K562 (cell line): Measurements from ENCODE around the gene RNF13. TPM values are rescaled to one million over a fixed set of nuclear protein-coding genes. Genes with fewer than 3 reads are reported as not detected.

Experiments used
- ATAC-seq: fragments of 200-7000 bp; cut with Tn5 transposase; 3 replicates; pipeline ENCODE4 v1.9.1; 2020; ENCODE audit warnings: moderate library complexity
- BruUV-seq: library from RNA; stranded (reverse); fragments of 400-500 nt; replicated peaks from 2 replicates; lab custom pipeline; 2021; lab: Mats Ljungman, UMichigan
- CTCF ChIA-PET: fragments of 300-600 bp; formaldehyde crosslinking; extraction: SDS; loops from one replicate; lab custom pipeline; 2021; ENCODE audit warnings: low intra/inter-chr PET ratio; lab: Yijun Ruan, JAX
- POLR2A ChIA-PET: fragments of 300-600, 350-650 bp; sonication (Branson Sonifier 250); formaldehyde crosslinking; extraction: SDS; loops from one replicate; lab custom pipeline; 2021; ENCODE audit warnings: antibody characterized with exemption, inconsistent platforms; lab: Yijun Ruan, JAX
- DNase-seq, 4 experiments: peaks; one replicate each; pipeline versions ENCODE4 v3.0.0 to v3.0.0-alpha.2; 2011 to 2018; ENCODE audit warnings: low spot score in 3 of 4, mixed read lengths in 3 of 4; ENCODE audit errors: extremely low read depth in 1 of 4
- FAIRE-seq: peaks from 2 replicates; lab custom pipeline; 2011; peaks lifted over from hg19 to GRCh38; lab: Jason Lieb, UNC
- H2AFZ ChIP-seq: 2 replicates; pipeline ENCODE4 v1.6.0; 2011; ENCODE audit warnings: low read depth, low read length, control low read depth, inconsistent platforms
- H3K27ac ChIP-seq: fragments of 200-600 bp; 3 replicates; pipeline ENCODE4 v1.8.0; 2011; ENCODE audit warnings: low read depth, mild to moderate bottlenecking, control low read depth, inconsistent platforms, low read length, moderate library complexity, mixed read lengths; ENCODE audit errors: extremely low read depth
- H3K27me3 ChIP-seq, 2 experiments: fragments of 300-600 bp in 1 of 2; 2 replicates in 1 of 2; 3 replicates in 1 of 2; pipeline versions ENCODE4 v1.6.0 to v1.8.0; 2011; ENCODE audit warnings: inconsistent platforms in 2 of 2, low read length in 2 of 2, mild to moderate bottlenecking in 1 of 2, mixed read lengths in 1 of 2, moderate library complexity in 1 of 2; ENCODE audit not compliant: control insufficient read depth in 2 of 2, insufficient read depth in 2 of 2
- H3K36me3 ChIP-seq: fragments of 300-600 bp; 3 replicates; pipeline ENCODE4 v1.8.0; 2011; ENCODE audit warnings: mild to moderate bottlenecking, low read length, inconsistent platforms; ENCODE audit not compliant: control insufficient read depth, insufficient read depth
- H3K4me1 ChIP-seq, 2 experiments: fragments of 200-600 bp in 1 of 2; replicated peaks in 1 of 2; 2 replicates in 1 of 2; 3 replicates in 1 of 2; pipeline versions ENCODE4 v1.5.1 to v1.8.0; 2011; ENCODE audit warnings: inconsistent platforms in 2 of 2, low read length in 2 of 2, mild to moderate bottlenecking in 1 of 2, mixed read lengths in 1 of 2, moderate library complexity in 1 of 2; ENCODE audit not compliant: control insufficient read depth in 2 of 2, insufficient read depth in 2 of 2
- H3K4me2 ChIP-seq: 2 replicates; pipeline ENCODE4 v1.6.1; 2011; ENCODE audit warnings: low read length, control low read depth, inconsistent platforms, mixed read lengths; ENCODE audit not compliant: insufficient read depth
- H3K4me3 ChIP-seq: fragments of 200-600 bp; sonication (generic), shearing (Covaris generic); 2 replicates; pipeline ENCODE4 v1.5.1; 2016; ENCODE audit warnings: control low read depth, inconsistent platforms
- H3K79me2 ChIP-seq: fragments of 200-600 bp; 3 replicates; pipeline ENCODE4 v1.8.0; 2011; ENCODE audit warnings: low read length, inconsistent platforms; ENCODE audit not compliant: control insufficient read depth, insufficient read depth
- H3K9ac ChIP-seq, 2 experiments: 2 replicates each; pipeline versions ENCODE4 v1.6.0 to v1.6.1; 2011; ENCODE audit warnings: low read depth in 2 of 2, low read length in 2 of 2, control low read depth in 1 of 2, inconsistent platforms in 1 of 2, mild to moderate bottlenecking in 1 of 2, mixed read lengths in 1 of 2; ENCODE audit not compliant: insufficient read depth in 1 of 2
- H3K9me1 ChIP-seq: one replicate; pipeline ENCODE4 v1.6.0; 2011; ENCODE audit warnings: inconsistent platforms, mild to moderate bottlenecking, low read length, moderate library complexity; ENCODE audit not compliant: control insufficient read depth, insufficient read depth
- H3K9me3 ChIP-seq: replicated peaks from 2 replicates; pipeline ENCODE4 v1.5.1; 2011; ENCODE audit warnings: low read depth, low read length, inconsistent platforms; ENCODE audit not compliant: control insufficient read depth, insufficient read depth
- H4K20me1 ChIP-seq: replicated peaks from 2 replicates; pipeline ENCODE4 v1.6.1; 2011; ENCODE audit warnings: low read length, inconsistent platforms, mixed read lengths; ENCODE audit not compliant: control insufficient read depth, insufficient read depth
- EP300 ChIP-seq: IDR thresholded peaks from 2 replicates; pipeline ENCODE4 v1.6.1; 2012; ENCODE audit warnings: low read length, improper control_type of control experiment
- FIP1L1 ChIP-seq: fragments of 200-400 bp; formaldehyde crosslinking; IDR thresholded peaks from 2 replicates; pipeline ENCODE4 v1.6.1; 2018; ENCODE audit warnings: mild to moderate bottlenecking, low read depth, low read length; ENCODE audit not compliant: poor library complexity, severe bottlenecking
- GABPA ChIP-seq: fragments of 200-800 bp; sonication (Bioruptor generic); conservative IDR thresholded peaks from 2 replicates; pipeline ENCODE4 v1.6.1; 2016; ENCODE audit warnings: low read depth, missing genetic modification characterization, missing compliant biosample characterization
- KLF1 ChIP-seq: fragments of 450-650 bp; IDR thresholded peaks from 2 replicates; pipeline ENCODE4 v1.6.1; 2016; ENCODE audit warnings: missing genetic modification characterization, missing compliant biosample characterization
- LARP7 ChIP-seq: fragments of 450-650 bp; IDR thresholded peaks from 2 replicates; pipeline ENCODE4 v1.6.1; 2016
- NCOA2 ChIP-seq, 2 experiments: fragments of 450-650 bp; IDR thresholded peaks; 2 replicates each; pipeline ENCODE4 v1.6.1; 2018; ENCODE audit warnings: mild to moderate bottlenecking in 2 of 2, moderate library complexity in 1 of 2; ENCODE audit not compliant: partially characterized antibody in 2 of 2
- NR1H2 ChIP-seq: sonication (generic); formaldehyde crosslinking; IDR thresholded peaks from 2 replicates; pipeline ENCODE4 v1.4.0; 2020; ENCODE audit warnings: mild to moderate bottlenecking, missing genetic modification reagents
- RBM17 ChIP-seq: fragments of 200-400 bp; formaldehyde crosslinking; IDR thresholded peaks from 2 replicates; pipeline ENCODE4 v1.6.1; 2017; ENCODE audit warnings: low read depth, mild to moderate bottlenecking, low read length, borderline replicate concordance
- SIN3B ChIP-seq: fragments of 450-650 bp; IDR thresholded peaks from 2 replicates; pipeline ENCODE4 v1.6.1; 2017; ENCODE audit warnings: low read depth, mild to moderate bottlenecking, moderate library complexity
- SIX5 ChIP-seq, 2 experiments: IDR thresholded peaks; 2 replicates each; pipeline ENCODE4 v1.6.1; 2011; ENCODE audit warnings: low read length in 2 of 2, borderline replicate concordance in 1 of 2, low read depth in 1 of 2, mild to moderate bottlenecking in 1 of 2, moderate library complexity in 1 of 2; ENCODE audit not compliant: insufficient read depth in 1 of 2
- SNIP1 ChIP-seq: fragments of 450-650 bp; IDR thresholded peaks from 2 replicates; pipeline ENCODE4 v1.7.1; 2017; ENCODE audit warnings: low read depth, mild to moderate bottlenecking
- SP1 ChIP-seq: sonication (generic); formaldehyde crosslinking; IDR thresholded peaks from 2 replicates; pipeline ENCODE4 v1.8.1; 2022; ENCODE audit warnings: mild to moderate bottlenecking, missing genetic modification reagents
- WGBS: fragments of 100-300 bp; shearing (Covaris generic); methylation state at CpG from one replicate; pipeline ENCODE4 v1.1.6; 2016; ENCODE audit warnings: low coverage, mixed read lengths; ENCODE audit not compliant: insufficient coverage; ENCODE audit errors: missing lambda C conversion rate; 5-methylcytosine and 5-hydroxymethylcytosine counted together
- in situ Hi-C: fragments of 300-500 bp; cut with MboI; formaldehyde crosslinking; loops from 4 replicates; pipeline ENCODE4 v1.15.0; 2018; ENCODE audit warnings: inconsistent platforms, mixed read lengths
- intact Hi-C: fragments of 100-400 bp; cut with micrococcal nuclease; formaldehyde crosslinking; loops from 2 replicates; pipeline ENCODE4 v1.14.2; 2022
- polyA plus RNA-seq, 8 experiments: library from polyadenylated mRNA; depleted of rRNA in 4 of 8; stranded (reverse) in 5 of 8; unstranded in 3 of 8; fragments of >200 nt; fragmentation: Nextera tagmentation in 2 of 8; fragmentation: Illumina TruSeq in 1 of 8; extraction: Ambion mirVana in 2 of 8; extraction: Trizol in 1 of 8; gene quantifications; 2 replicates each; pipeline versions ENCODE4 v1.2.1 to v1.2.3, GENCODE V29; 2011 to 2014; ENCODE audit warnings: inconsistent platforms in 1 of 8, missing spikeins in 1 of 8
- total RNA-seq, 7 experiments: library from RNA; depleted of rRNA in 6 of 7; stranded (reverse); fragments of >200 nt in 6 of 7; fragmentation: Illumina TruSeq in 2 of 7; extraction: Trizol in 2 of 7; gene quantifications; 2 replicates each; pipeline versions ENCODE4 v1.2.1 to v1.2.3, GENCODE V29; 2011 to 2021; ENCODE audit warnings: low replicate concordance in 1 of 7
- TF ChIP-seq, protein P1 (sequence below): fragments of 450-650 bp; IDR thresholded peaks from 2 replicates; pipeline ENCODE4 v1.6.1; 2017; ENCODE audit warnings: antibody characterized with exemption, mild to moderate bottlenecking
- TF ChIP-seq, protein P2 (sequence below): fragments of 450-650 bp; IDR thresholded peaks from 2 replicates; pipeline ENCODE4 v1.6.1; 2018; ENCODE audit warnings: mild to moderate bottlenecking, low read depth; ENCODE audit not compliant: partially characterized antibody
- TF ChIP-seq, protein P3 (sequence below): fragments of 250-450 bp; sonication (Bioruptor Pico); IDR thresholded peaks from 2 replicates; pipeline ENCODE4 v1.5.1; 2021; ENCODE audit warnings: mild to moderate bottlenecking

Gene RNF13
- total and polyA plus RNA-seq, 9 of the 15 experiments (the other 6 are each of a cell fraction or from before 2014, with no cell fraction given) = 12.7 to 35.8 (median 18.9) TPM

DNA sequence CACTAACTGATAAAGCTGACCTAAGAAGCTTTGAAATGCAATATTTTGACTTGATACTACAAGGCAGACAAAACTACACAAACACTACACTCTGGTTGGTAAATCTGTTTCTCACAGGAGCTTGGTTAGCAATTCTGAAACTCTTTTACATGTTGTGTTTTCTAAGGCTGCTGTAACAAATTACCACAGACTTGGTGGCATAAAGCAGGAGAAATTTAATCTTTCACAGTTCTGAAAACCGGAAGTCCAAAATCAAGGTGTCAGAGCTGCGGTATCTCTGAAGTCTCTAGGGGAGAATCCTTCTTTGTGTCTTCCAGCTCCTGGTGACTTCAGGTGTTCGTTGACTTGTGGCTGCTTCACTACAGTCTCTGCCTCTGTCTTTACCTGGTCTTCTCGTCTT lies 170.6 kb downstream of the RNF13 start (continued):
- TF ChIP-seq, protein P1, sequence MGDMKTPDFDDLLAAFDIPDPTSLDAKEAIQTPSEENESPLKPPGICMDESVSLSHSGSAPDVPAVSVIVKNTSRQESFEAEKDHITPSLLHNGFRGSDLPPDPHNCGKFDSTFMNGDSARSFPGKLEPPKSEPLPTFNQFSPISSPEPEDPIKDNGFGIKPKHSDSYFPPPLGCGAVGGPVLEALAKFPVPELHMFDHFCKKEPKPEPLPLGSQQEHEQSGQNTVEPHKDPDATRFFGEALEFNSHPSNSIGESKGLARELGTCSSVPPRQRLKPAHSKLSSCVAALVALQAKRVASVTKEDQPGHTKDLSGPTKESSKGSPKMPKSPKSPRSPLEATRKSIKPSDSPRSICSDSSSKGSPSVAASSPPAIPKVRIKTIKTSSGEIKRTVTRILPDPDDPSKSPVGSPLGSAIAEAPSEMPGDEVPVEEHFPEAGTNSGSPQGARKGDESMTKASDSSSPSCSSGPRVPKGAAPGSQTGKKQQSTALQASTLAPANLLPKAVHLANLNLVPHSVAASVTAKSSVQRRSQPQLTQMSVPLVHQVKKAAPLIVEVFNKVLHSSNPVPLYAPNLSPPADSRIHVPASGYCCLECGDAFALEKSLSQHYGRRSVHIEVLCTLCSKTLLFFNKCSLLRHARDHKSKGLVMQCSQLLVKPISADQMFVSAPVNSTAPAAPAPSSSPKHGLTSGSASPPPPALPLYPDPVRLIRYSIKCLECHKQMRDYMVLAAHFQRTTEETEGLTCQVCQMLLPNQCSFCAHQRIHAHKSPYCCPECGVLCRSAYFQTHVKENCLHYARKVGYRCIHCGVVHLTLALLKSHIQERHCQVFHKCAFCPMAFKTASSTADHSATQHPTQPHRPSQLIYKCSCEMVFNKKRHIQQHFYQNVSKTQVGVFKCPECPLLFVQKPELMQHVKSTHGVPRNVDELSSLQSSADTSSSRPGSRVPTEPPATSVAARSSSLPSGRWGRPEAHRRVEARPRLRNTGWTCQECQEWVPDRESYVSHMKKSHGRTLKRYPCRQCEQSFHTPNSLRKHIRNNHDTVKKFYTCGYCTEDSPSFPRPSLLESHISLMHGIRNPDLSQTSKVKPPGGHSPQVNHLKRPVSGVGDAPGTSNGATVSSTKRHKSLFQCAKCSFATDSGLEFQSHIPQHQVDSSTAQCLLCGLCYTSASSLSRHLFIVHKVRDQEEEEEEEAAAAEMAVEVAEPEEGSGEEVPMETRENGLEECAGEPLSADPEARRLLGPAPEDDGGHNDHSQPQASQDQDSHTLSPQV = no peak
- TF ChIP-seq, protein P2, sequence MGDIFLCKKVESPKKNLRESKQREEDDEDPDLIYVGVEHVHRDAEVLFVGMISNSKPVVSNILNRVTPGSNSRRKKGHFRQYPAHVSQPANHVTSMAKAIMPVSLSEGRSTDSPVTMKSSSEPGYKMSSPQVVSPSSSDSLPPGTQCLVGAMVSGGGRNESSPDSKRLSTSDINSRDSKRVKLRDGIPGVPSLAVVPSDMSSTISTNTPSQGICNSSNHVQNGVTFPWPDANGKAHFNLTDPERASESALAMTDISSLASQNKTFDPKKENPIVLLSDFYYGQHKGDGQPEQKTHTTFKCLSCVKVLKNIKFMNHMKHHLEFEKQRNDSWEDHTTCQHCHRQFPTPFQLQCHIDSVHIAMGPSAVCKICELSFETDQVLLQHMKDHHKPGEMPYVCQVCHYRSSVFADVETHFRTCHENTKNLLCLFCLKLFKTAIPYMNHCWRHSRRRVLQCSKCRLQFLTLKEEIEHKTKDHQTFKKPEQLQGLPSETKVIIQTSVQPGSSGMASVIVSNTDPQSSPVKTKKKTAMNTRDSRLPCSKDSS = no peak
- TF ChIP-seq SP1 (CRISPR knock-in tag) = no peak
- no peak for TF ChIP-seq SIN3B

DNA sequence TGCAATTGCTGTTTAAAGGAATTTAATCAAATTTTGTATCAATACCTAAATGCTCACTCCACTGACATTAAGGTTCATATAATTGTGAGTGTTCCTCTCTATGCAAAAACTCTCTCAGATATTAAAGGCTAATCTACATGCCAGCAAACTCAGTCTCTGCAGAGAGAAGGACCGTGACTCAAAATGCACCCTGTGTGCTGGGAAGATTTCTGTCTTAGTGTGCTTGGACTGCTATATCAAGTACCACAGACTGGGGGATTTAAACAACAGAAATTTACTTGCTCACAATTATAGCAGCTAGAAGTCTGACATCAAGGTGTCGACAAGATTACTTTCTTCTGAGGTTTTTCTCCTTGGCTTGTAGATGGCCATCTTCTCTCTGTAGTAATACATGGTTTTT lies 176.3 kb downstream of the RNF13 start:
- H3K4me3 ChIP-seq = no peak overlapping the region
- H3K9me3 ChIP-seq = no peaks in the 10 kb centered on the region
- DNase-seq (no peak), FAIRE-seq (no peak), ATAC-seq (no peak)
- BruUV-seq = no TSS peak
- no peak overlapping the region for H3K27ac ChIP-seq
- H3K79me2 ChIP-seq = no peaks in the 10 kb centered on the region
- no peaks in the 10 kb centered on the region for H3K4me1 ChIP-seq
- no peaks in the 10 kb centered on the region for H3K36me3 ChIP-seq
- H3K4me2 ChIP-seq = no peak overlapping the region
- in situ Hi-C loops = no loop called here
- 0% methylated on average over 2 of the region's 2 CpGs for WGBS
- no peak overlapping the region for H3K9ac ChIP-seq
- no peaks in the 10 kb centered on the region for H3K9me1 ChIP-seq
- ChIA-PET CTCF (no interaction called here), POLR2A (interaction anchor here (0.5 kb wide), 1 partner anchor 44 kb away, joined by 3 read pairs; no protein-coding TSS in a partner anchor)
- H4K20me1 ChIP-seq = no peaks in the 10 kb centered on the region
- no peak overlapping the region for H2AFZ ChIP-seq
- no peaks in the 10 kb centered on the region for H3K27me3 ChIP-seq
- intact Hi-C loops = no loop called here
- TF ChIP-seq NR1H2 (CRISPR knock-in tag) (no peak), SIX5 (IDR thresholded peaks at IDR 0.05; ENCODE audit: borderline replicate concordance in 1 of 2, insufficient read depth in 1 of 2, low read depth in 1 of 2, low read length in 2 of 2) (no peak), FIP1L1 (no peak), KLF1 (tag) (no peak), EP300 (no peak), GABPA (tag) (no peak), RBM17 (no peak), NCOA2 (IDR thresholded peaks at IDR 0.05; ENCODE audit: partially characterized antibody in 2 of 2) (no peak), SNIP1 (no peak), LARP7 (no peak)
- TF ChIP-seq, protein P3, sequence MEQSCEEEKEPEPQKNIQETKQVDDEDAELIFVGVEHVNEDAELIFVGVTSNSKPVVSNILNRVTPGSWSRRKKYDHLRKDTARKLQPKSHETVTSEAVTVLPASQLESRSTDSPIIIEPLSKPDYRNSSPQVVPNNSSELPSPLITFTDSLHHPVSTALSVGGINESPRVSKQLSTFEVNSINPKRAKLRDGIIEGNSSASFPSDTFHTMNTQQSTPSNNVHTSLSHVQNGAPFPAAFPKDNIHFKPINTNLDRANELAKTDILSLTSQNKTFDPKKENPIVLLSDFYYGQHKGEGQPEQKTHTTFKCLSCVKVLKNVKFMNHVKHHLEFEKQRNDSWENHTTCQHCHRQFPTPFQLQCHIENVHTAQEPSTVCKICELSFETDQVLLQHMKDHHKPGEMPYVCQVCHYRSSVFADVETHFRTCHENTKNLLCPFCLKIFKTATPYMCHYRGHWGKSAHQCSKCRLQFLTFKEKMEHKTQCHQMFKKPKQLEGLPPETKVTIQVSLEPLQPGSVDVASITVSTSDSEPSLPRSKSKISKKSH (CRISPR knock-in tag) = no peak
